GM10266 (cell line): ENCODE measurements around the gene EGF.

Source experiments
- DNase-seq: peaks from one replicate; pipeline ENCODE4 v3.0.0; 2012; ENCODE audit errors: extremely low spot score
- TF ChIP-seq, protein P1 (sequence below): IDR thresholded peaks from 2 replicates; pipeline ENCODE4 v1.5.1; 2012; ENCODE audit warnings: mild to moderate bottlenecking, low read depth; ENCODE audit not compliant: control insufficient read depth, insufficient read depth; ENCODE audit errors: missing control alignments

EGF gene

DNA sequence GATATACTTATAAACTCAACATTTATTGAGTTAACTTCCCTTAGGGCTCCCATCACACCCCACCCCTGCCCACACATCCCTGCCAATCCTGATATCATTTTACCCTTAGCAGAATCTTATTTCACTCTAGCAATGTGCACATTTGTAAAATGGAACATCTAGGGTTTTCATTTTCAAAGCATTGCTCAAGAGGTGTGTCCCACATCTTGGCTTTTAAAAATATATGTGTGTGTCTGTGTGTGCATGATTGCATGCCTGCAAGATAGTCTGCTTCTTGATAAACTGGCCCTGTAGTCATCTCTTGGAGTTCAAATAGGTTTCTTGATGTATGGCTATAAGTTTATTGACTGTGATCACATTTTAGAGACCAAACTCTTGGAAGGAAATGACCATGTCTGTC, 26.4 kb upstream of the EGF start:
- TF ChIP-seq, protein P1, sequence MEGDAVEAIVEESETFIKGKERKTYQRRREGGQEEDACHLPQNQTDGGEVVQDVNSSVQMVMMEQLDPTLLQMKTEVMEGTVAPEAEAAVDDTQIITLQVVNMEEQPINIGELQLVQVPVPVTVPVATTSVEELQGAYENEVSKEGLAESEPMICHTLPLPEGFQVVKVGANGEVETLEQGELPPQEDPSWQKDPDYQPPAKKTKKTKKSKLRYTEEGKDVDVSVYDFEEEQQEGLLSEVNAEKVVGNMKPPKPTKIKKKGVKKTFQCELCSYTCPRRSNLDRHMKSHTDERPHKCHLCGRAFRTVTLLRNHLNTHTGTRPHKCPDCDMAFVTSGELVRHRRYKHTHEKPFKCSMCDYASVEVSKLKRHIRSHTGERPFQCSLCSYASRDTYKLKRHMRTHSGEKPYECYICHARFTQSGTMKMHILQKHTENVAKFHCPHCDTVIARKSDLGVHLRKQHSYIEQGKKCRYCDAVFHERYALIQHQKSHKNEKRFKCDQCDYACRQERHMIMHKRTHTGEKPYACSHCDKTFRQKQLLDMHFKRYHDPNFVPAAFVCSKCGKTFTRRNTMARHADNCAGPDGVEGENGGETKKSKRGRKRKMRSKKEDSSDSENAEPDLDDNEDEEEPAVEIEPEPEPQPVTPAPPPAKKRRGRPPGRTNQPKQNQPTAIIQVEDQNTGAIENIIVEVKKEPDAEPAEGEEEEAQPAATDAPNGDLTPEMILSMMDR, result no peak
- no peak for DNase-seq

DNA sequence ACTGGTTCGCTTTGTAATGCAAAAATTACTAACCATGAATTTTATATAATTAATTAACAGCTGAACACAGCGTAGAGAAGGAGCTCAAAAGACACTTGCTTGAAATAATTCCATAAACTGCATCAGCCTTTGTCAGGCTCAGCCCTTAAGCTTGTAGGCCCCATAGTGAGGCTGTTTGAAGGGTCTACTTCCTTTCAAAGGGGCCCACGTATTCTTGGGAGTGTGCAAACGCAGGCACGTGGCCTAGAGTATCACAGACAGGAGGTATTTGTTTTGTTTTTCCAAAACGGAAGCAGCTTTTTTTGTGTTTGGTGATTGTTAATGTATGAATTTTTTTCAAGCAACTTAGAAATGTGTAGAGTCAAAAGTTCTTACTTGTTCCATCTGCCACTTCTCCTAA, 25.6 kb upstream of the EGF start:
- no peak for DNase-seq
- TF ChIP-seq, protein P1, result no peak

DNA sequence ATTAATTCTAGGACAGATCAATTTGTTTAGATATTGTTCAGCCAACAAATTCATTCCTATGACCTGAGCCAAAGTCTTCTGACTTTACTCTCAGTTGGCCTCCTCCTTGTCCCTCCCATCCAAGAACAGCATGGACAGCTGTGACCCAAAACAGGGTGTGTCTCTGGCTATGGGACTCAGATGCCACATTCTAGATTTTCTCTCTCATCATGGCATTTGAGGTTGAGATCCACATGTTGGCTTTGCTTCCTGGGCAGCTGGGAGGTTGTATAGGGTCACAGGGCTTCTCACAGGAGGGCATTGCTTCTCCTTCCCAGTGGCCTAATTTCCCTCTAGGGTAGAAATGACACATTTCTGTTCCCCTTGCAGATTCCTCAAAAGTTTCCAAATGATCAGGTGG, 22.6 kb upstream of the EGF start:
- TF ChIP-seq, protein P1, result no peak
- DNase-seq, result no peak

DNA sequence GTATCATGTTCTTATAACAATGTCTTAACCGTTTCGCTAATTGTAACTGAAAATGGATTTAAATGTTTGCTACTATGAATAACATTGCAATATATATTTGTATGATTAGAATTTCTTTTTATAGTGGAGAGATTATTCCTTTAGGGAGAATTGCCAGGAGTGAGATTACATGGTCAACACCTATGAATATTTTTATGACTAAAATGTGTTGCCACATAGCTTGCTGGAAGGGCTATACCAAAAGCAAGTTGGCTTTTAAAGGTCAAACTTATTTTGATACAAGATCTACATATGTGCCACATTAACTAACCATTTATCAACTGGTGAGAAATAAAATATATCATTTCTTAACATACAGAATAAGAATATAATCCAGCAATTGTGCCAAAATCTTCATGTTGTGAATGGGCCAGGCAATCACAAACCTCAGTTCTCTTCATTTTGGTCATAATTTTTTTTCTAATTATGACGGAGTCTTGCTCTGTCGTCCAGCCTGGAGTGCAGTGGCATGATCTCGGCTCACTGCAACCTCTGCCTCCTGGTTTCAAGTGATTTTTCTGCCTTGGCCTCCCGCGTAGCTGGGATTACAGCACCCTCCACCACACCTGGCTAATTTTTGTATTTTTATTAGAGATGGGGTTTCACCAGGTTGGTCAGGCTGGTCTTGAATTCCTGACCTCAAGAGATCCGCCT, 10.0 kb upstream of the EGF start:
- TF ChIP-seq, protein P1, result no peak
- DNase-seq, result no peak

DNA sequence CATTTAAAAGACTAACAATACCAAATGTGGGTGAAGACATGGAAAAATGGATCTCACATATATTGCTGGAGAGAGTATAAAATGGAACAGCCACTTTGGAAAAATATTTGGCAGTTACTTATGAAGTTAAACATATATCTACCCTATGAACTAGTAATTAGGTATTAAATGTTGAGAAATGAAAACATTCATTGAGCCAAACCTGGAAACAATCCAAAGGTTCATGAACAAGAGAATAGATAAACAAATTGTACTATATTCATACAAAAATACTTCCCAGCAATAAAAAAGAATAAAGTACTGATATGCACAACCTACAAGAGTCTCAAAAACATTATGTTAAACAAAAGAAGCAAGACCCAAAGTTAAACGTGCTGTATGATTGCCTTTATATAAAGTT, 4.0 kb upstream of the EGF start:
- no peak for DNase-seq
- TF ChIP-seq, protein P1, result no peak

DNA sequence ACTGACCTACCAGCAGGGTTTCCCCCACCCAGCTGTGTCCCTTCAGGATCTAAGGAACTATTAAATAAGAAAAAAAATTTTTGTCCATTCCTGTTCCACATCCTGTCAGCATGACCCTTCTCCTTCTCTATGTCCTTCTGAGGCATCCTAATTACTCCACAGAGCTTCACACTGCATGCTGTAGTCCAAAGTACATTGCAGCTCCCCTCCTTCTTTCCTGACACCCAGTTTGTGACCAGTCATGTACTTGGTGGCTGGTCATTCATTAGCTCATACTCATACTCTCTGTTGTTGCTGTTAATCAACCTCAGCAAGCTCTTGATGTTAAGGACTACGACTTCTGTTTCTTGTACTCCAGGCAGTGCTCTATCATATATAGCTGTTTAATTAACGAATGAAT, 2.4 kb upstream of the EGF start:
- no peak for DNase-seq
- TF ChIP-seq, protein P1, result no peak

DNA sequence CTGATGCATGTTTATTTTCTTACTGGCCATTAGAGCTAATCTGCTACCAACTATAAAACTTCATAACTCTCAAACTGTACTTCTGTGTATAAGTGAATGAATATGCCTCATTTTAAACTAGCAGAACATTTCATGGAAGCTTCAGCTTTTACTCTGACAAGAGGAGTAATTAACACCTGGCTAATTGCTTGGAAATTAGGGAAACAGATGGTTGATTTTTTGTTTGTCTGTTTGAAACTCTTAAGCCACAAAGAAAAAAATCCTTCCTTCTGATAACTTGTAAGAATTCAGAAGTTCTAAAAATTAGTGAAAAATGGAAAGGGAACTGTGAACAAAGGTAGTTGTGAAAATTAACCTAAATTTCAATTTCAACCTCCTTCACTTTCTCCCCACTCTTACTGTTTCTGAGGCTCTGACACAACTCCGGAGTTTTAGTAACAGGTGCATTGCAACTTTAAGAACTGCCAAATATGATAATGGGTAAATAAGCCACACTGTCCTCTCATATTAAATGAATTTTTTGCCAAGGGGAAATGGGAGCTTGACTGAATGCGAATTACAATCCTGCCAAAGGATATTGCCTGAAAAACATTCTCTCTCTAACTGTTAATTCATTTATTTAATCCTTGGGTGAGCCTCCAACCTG, 1.0 kb downstream of the EGF start:
- TF ChIP-seq, protein P1, result no peak
- DNase-seq, result no peak
